SW480 (cell line): ENCODE results near the gene RFX2.

ENCODE experiments used
- DNase-seq: peaks from one replicate; pipeline ENCODE4 v3.0.0-alpha.2; 2016; ENCODE audit warnings: low spot score

The RFX2 gene

GRCh38 chr19:5955636-5955935 is 154.7 kb downstream of the RFX2 start:
- no peak for DNase-seq

- no peak for DNase-seq
Measured at GRCh38 chr19:5954293-5954692, 156.0 kb downstream of the RFX2 start.

- peak; percentile 14 for DNase-seq
Measured at GRCh38 chr19:5953680-5954213, 156.6 kb downstream of the RFX2 start.

- no peak for DNase-seq
Measured at GRCh38 chr19:5953030-5953589, 157.2 kb downstream of the RFX2 start.

GRCh38 chr19:5952193-5953029 is 157.9 kb downstream of the RFX2 start:
- no peak for DNase-seq

GRCh38 chr19:5951338-5951861 is 158.9 kb downstream of the RFX2 start:
- no peak for DNase-seq

- no peak for DNase-seq
Measured at GRCh38 chr19:5950741-5951140, 159.6 kb downstream of the RFX2 start.

- no peak for DNase-seq
Measured at GRCh38 chr19:5949792-5950305, 160.5 kb downstream of the RFX2 start.

GRCh38 chr19:5948752-5949564 is 161.3 kb downstream of the RFX2 start:
- DNase-seq = no peak

- DNase-seq = no peak
Measured at GRCh38 chr19:5947435-5947834, 162.9 kb downstream of the RFX2 start.

GRCh38 chr19:5943623-5944022 is 166.7 kb downstream of the RFX2 start:
- DNase-seq = no peak
